Nephron (organoid): ENCODE results near the gene VTI1A.

Experiments
- H3K27ac Mint-ChIP-seq, 3 experiments: 2 replicates each; pipeline ENCODE4 v1.8.0; 2020; ENCODE audit warnings: mixed read lengths in 3 of 3, mild to moderate bottlenecking in 2 of 3, moderate library complexity in 1 of 3
- H3K27me3 Mint-ChIP-seq: 2 replicates; pipeline ENCODE4 v1.8.0; 2021; ENCODE audit warnings: low read depth, mild to moderate bottlenecking, moderate library complexity, mixed read lengths
- H3K36me3 Mint-ChIP-seq: 2 replicates; pipeline ENCODE4 v1.8.0; 2020; ENCODE audit warnings: low read depth, mixed read lengths
- H3K4me1 Mint-ChIP-seq: 2 replicates; pipeline ENCODE4 v1.8.0; 2020; ENCODE audit warnings: mixed read lengths
- H3K4me3 Mint-ChIP-seq, 3 experiments: 2 replicates each; pipeline ENCODE4 v1.8.0; 2020; ENCODE audit warnings: mild to moderate bottlenecking in 3 of 3, mixed read lengths in 3 of 3, moderate library complexity in 2 of 3
- H3K9me3 Mint-ChIP-seq: 2 replicates; pipeline ENCODE4 v1.8.0; 2020; ENCODE audit warnings: mixed read lengths
- TF ChIP-seq, protein P1 (sequence below), 3 experiments: fragments of 200-600 bp; sonication (generic); IDR thresholded peaks; one replicate each; pipeline ENCODE4 v1.5.0; 2021; ENCODE audit warnings: antibody characterized with exemption in 3 of 3; ENCODE audit not compliant: unreplicated experiment in 3 of 3

Gene VTI1A

DNA sequence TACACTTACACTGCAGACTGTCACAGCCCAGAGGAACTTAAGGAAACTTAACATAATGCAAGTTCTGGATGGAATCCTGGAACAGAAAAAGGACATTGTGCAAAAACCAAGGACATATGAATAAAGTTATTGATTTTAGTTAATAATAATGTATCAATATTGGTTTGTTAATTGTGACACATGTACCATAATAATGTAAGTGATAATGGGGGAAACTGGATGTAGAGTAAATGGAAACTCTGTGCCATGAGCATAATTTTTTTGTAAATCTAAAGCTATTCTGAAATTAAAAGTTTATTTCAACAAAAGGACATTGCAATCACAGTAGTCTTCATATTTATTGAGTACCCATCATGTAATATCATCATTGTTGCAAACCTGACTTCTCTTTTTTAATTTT lies 107.2 kb downstream of the VTI1A start:
- Mint-ChIP-seq H3K27ac (no peak overlapping the region), H3K4me3 (no peak overlapping the region), H3K36me3 (no peaks in the 10 kb centered on the region), H3K9me3 (no peaks in the 10 kb centered on the region), H3K27me3 (no peaks in the 10 kb centered on the region), H3K4me1 (no peaks in the 10 kb centered on the region)
- TF ChIP-seq, protein P1, sequence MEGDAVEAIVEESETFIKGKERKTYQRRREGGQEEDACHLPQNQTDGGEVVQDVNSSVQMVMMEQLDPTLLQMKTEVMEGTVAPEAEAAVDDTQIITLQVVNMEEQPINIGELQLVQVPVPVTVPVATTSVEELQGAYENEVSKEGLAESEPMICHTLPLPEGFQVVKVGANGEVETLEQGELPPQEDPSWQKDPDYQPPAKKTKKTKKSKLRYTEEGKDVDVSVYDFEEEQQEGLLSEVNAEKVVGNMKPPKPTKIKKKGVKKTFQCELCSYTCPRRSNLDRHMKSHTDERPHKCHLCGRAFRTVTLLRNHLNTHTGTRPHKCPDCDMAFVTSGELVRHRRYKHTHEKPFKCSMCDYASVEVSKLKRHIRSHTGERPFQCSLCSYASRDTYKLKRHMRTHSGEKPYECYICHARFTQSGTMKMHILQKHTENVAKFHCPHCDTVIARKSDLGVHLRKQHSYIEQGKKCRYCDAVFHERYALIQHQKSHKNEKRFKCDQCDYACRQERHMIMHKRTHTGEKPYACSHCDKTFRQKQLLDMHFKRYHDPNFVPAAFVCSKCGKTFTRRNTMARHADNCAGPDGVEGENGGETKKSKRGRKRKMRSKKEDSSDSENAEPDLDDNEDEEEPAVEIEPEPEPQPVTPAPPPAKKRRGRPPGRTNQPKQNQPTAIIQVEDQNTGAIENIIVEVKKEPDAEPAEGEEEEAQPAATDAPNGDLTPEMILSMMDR (IDR thresholded peaks at IDR 0.05; ENCODE audit: unreplicated experiment in 3 of 3), result no peak

DNA sequence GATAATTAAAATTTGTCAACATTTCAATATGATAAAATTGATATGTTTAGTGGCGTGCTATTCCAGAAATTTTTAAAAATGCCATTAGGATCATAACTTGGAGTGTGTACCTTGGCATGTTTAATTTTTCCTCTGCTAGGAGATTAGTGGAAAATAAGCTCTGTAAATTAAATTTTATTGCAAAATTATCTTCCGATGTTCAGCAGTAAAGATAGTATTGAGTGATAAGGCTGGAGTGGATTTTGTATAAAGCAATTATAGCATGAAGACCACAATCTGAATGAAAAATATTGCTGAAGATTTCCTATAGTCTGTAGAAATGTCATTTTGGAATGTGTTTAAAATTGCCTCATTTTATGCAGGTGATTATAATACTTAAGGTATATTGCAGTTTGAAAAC lies 110.2 kb downstream of the VTI1A start:
- TF ChIP-seq, protein P1 (IDR thresholded peaks at IDR 0.05; ENCODE audit: unreplicated experiment in 3 of 3), result no peak
- H3K27me3 Mint-ChIP-seq, result no peaks in the 10 kb centered on the region
- no peaks in the 10 kb centered on the region for H3K4me1 Mint-ChIP-seq
- H3K9me3 Mint-ChIP-seq, result no peaks in the 10 kb centered on the region
- no peak overlapping the region for H3K4me3 Mint-ChIP-seq
- no peak overlapping the region for H3K27ac Mint-ChIP-seq
- no peaks in the 10 kb centered on the region for H3K36me3 Mint-ChIP-seq

- TF ChIP-seq, protein P1 (IDR thresholded peaks at IDR 0.05; ENCODE audit: unreplicated experiment in 3 of 3), result no peak
- Mint-ChIP-seq H3K27me3 (no peaks in the 10 kb centered on the region), H3K4me1 (no peaks in the 10 kb centered on the region), H3K27ac (no peak overlapping the region), H3K36me3 (no peaks in the 10 kb centered on the region), H3K9me3 (no peaks in the 10 kb centered on the region), H3K4me3 (no peak overlapping the region)
Measured at GRCh38 chr10:112558476-112559142, 111.6 kb downstream of the VTI1A start.

GRCh38 chr10:112559349-112559748 lies 112.3 kb downstream of the VTI1A start:
- Mint-ChIP-seq H3K27ac (no peak overlapping the region), H3K9me3 (no peaks in the 10 kb centered on the region), H3K27me3 (no peaks in the 10 kb centered on the region), H3K36me3 (no peaks in the 10 kb centered on the region), H3K4me3 (no peak overlapping the region), H3K4me1 (no peaks in the 10 kb centered on the region)
- TF ChIP-seq, protein P1 (IDR thresholded peaks at IDR 0.05; ENCODE audit: unreplicated experiment in 3 of 3), result no peak

- no peaks in the 10 kb centered on the region for H3K9me3 Mint-ChIP-seq
- no peak overlapping the region for H3K27ac Mint-ChIP-seq
- H3K4me3 Mint-ChIP-seq, result no peak overlapping the region
- H3K4me1 Mint-ChIP-seq, result no peaks in the 10 kb centered on the region
- no peaks in the 10 kb centered on the region for H3K27me3 Mint-ChIP-seq
- TF ChIP-seq, protein P1 (IDR thresholded peaks at IDR 0.05; ENCODE audit: unreplicated experiment in 3 of 3), result no peak
- no peaks in the 10 kb centered on the region for H3K36me3 Mint-ChIP-seq
Measured at GRCh38 chr10:112562122-112562521, 115.1 kb downstream of the VTI1A start.
